Uterus (tissue), 4 donors: ENCODE data around the gene LRRC7. TPM values are rescaled to one million over a fixed set of nuclear protein-coding genes. Genes with fewer than 3 reads are reported as not detected.

ENCODE experiments used
- DNase-seq, 2 donors: peaks; one replicate each; pipeline ENCODE4 v3.0.0-alpha.2; 2019 to 2020
- H3K27ac ChIP-seq, 2 donors: fragments of 200-600 bp; sonication (generic); 1 replicate in 1 of 2; 2 replicates in 1 of 2; pipeline ENCODE4 v1.5.1; 2016 to 2018
- H3K27me3 ChIP-seq, 2 donors: fragments of 200-600 bp; sonication (generic); one replicate each; pipeline ENCODE4 v1.5.1; 2018 to 2019; ENCODE audit warnings: control low read depth in 1 of 2
- H3K36me3 ChIP-seq, 2 donors: fragments of 200-600 bp; sonication (generic); one replicate each; pipeline ENCODE4 v1.5.1; 2019; ENCODE audit warnings: control low read depth in 1 of 2
- H3K4me1 ChIP-seq, 2 donors: fragments of 200-600 bp; sonication (generic); one replicate each; pipeline ENCODE4 v1.5.1; 2018 to 2019; ENCODE audit warnings: control low read depth in 1 of 2
- H3K4me3 ChIP-seq, 2 donors: fragments of 200-600 bp; sonication (generic); 1 replicate in 1 of 2; 2 replicates in 1 of 2; pipeline ENCODE4 v1.5.1; 2018 to 2019; ENCODE audit warnings: mild to moderate bottlenecking in 1 of 2
- H3K9me3 ChIP-seq, 2 donors: fragments of 200-600 bp; sonication (generic); one replicate each; pipeline ENCODE4 v1.5.1; 2019; ENCODE audit warnings: control low read depth in 1 of 2
- POLR2A ChIP-seq, 2 donors: fragments of 450-650 bp; IDR thresholded peaks; one replicate each; pipeline ENCODE4 v1.6.1; 2016; ENCODE audit warnings: antibody characterized with exemption in 2 of 2, mild to moderate bottlenecking in 1 of 2, moderate library complexity in 1 of 2
- intact Hi-C: fragments of 100-400 bp; cut with DNase I; formaldehyde crosslinking; loops from one replicate; pipeline ENCODE4 v1.15.1; 2023; ENCODE audit warnings: low total_unique reads
- total RNA-seq, 4 donors: library from RNA; depleted of rRNA in 3 of 4; stranded (reverse); fragments of >200 nt in 3 of 4; gene quantifications; one replicate each; pipeline versions ENCODE4 v1.1.0 to v1.2.4, GENCODE V29; 2014 to 2023
- TF ChIP-seq, protein P1 (sequence below), 4 experiments: fragments of 200-600 bp in 2 of 4; fragments of 450-650 bp in 2 of 4; sonication (generic) in 2 of 4; IDR thresholded peaks; one replicate each; pipeline ENCODE4 v1.5.1; 2016 to 2019; ENCODE audit warnings: antibody characterized with exemption in 4 of 4, mild to moderate bottlenecking in 2 of 4, moderate library complexity in 1 of 4
- donor health status: DM: yes; HTN: yes; CAD: no.

The LRRC7 gene
- 10 to 100 TPM in 1 of 4 donors, 1 to 10 TPM in 1, not detected in 2; 1.5 to 12.0 TPM for total RNA-seq

GRCh38 chr1:69567652-69568420, at the start of gene LRRC7:
LRRC7 (plus strand) TSS chr1:69567922; CDS start chr1:69568640, 718 bp downstream.
- no peak within 1 kb of the TSS for H3K27ac ChIP-seq
- intact Hi-C loops, result no loop called here
- TF ChIP-seq, protein P1, sequence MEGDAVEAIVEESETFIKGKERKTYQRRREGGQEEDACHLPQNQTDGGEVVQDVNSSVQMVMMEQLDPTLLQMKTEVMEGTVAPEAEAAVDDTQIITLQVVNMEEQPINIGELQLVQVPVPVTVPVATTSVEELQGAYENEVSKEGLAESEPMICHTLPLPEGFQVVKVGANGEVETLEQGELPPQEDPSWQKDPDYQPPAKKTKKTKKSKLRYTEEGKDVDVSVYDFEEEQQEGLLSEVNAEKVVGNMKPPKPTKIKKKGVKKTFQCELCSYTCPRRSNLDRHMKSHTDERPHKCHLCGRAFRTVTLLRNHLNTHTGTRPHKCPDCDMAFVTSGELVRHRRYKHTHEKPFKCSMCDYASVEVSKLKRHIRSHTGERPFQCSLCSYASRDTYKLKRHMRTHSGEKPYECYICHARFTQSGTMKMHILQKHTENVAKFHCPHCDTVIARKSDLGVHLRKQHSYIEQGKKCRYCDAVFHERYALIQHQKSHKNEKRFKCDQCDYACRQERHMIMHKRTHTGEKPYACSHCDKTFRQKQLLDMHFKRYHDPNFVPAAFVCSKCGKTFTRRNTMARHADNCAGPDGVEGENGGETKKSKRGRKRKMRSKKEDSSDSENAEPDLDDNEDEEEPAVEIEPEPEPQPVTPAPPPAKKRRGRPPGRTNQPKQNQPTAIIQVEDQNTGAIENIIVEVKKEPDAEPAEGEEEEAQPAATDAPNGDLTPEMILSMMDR (IDR thresholded peaks at IDR 0.05), result no peak
- no peak for TF ChIP-seq POLR2A (IDR thresholded peaks at IDR 0.05)

DNA sequence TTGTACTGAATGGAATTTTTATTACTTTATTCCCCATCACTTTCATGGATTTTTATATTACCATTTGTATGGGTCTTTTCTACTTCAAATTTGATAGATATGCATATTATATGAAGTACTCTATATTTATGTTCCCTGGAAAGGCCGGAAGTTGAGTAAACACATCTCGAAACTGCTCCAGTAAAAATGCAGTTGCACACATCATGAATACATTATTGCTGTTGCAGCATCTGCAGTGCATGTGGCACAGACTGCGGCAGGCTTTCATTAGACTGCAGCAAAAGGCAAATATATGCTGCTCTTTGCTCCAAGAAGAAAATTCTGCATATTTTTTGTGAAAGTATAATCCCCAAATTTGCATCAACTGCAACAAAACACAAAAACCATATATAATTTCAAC, 48.7 kb upstream of the LRRC7 start:
- Histone ChIP-seq H3K4me3 (no peak overlapping the region), H3K36me3 (no peaks in the 10 kb centered on the region), H3K9me3 (no peaks in the 10 kb centered on the region), H3K27ac (no peak overlapping the region), H3K27me3 (no peaks in the 10 kb centered on the region), H3K4me1 (no peaks in the 10 kb centered on the region)
- intact Hi-C loops, result no loop called here
- no peak for TF ChIP-seq POLR2A (IDR thresholded peaks at IDR 0.05)
- TF ChIP-seq, protein P1 (IDR thresholded peaks at IDR 0.05), result no peak
- DNase-seq, result no peak

More at GRCh38 chr1:69567652-69568420, at the start of gene LRRC7:
- Histone ChIP-seq H3K4me3 (peak within 1 kb of the TSS; percentile 18 to 34), H3K9me3 (no peaks in the 10 kb centered on the region), H3K4me1 (peaks cover 0 to 5% of the 10 kb centered on the region in 2 donors), H3K27me3 (no peaks in the 10 kb centered on the region), H3K36me3 (no peaks in the 10 kb centered on the region)
- DNase-seq, result no peak

- TF ChIP-seq, protein P1 (IDR thresholded peaks at IDR 0.05), result no peak
- no peak for TF ChIP-seq POLR2A (IDR thresholded peaks at IDR 0.05)
- no peaks in the 10 kb centered on the region for H3K9me3 ChIP-seq
- H3K36me3 ChIP-seq, result no peaks in the 10 kb centered on the region
- DNase-seq, result no peak
- H3K4me1 ChIP-seq, result no peaks in the 10 kb centered on the region
- H3K27ac ChIP-seq, result no peak overlapping the region
- H3K4me3 ChIP-seq, result no peak overlapping the region
- intact Hi-C loops, result no loop called here
- H3K27me3 ChIP-seq, result no peaks in the 10 kb centered on the region
Measured at GRCh38 chr1:69520326-69520725, 47.4 kb upstream of the LRRC7 start.

- H3K4me1 ChIP-seq, result no peaks in the 10 kb centered on the region
- no peak for DNase-seq
- H3K27me3 ChIP-seq, result no peaks in the 10 kb centered on the region
- no peaks in the 10 kb centered on the region for H3K36me3 ChIP-seq
- no peak overlapping the region for H3K4me3 ChIP-seq
- TF ChIP-seq, protein P1 (IDR thresholded peaks at IDR 0.05), result no peak
- TF ChIP-seq POLR2A (IDR thresholded peaks at IDR 0.05), result no peak
- H3K27ac ChIP-seq, result no peak overlapping the region
- intact Hi-C loops, result no loop called here
- no peaks in the 10 kb centered on the region for H3K9me3 ChIP-seq
Measured at GRCh38 chr1:69523032-69523431, 44.7 kb upstream of the LRRC7 start.

DNA sequence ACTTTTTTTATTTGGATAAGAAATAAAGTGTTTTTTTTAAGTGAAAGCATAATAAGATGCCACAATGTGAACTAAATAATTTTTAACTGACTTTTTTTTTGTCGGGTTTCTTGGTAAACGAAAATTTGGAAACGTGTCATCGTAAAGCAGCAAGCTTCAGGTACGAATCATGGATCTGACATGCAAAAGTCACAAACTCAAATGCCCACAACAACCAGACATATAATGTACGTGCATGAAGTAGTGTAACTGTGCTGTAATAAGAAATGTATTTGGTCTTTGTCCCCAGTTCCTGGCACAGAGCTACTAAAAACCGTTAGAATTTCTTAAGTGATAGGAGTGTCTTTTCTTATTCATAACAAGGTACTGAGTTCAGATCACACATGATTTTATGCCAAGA, 44.3 kb upstream of the LRRC7 start:
- Histone ChIP-seq H3K4me1 (no peaks in the 10 kb centered on the region), H3K36me3 (no peaks in the 10 kb centered on the region), H3K9me3 (no peaks in the 10 kb centered on the region), H3K27me3 (no peaks in the 10 kb centered on the region), H3K4me3 (no peak overlapping the region), H3K27ac (no peak overlapping the region)
- intact Hi-C loops, result no loop called here
- no peak for TF ChIP-seq POLR2A (IDR thresholded peaks at IDR 0.05)
- TF ChIP-seq, protein P1 (IDR thresholded peaks at IDR 0.05), result no peak
- no peak for DNase-seq
